OCI-LY3 (cell line): ENCODE results near the gene SMARCA4.

Experiments used
- CTCF ChIP-seq: fragments of 200-600, 300-600 bp; sonication (generic); IDR thresholded peaks from 2 replicates; pipeline ENCODE4 v1.5.1; 2014; ENCODE audit warnings: antibody characterized with exemption, low read length, low read depth
- EZH2phosphoT487 ChIP-seq: fragments of 200-600 bp; shearing (Covaris generic); IDR thresholded peaks from 2 replicates; pipeline ENCODE4 v1.6.1; 2018; ENCODE audit warnings: antibody characterized with exemption, mixed run types, low read depth

GRCh38 chr19:11035441-11036377 lies 74.9 kb downstream of the SMARCA4 start:
- TF ChIP-seq CTCF (peak; percentile 97), EZH2phosphoT487 (no peak)
